ENCODE measurements around the gene CYS1. TPM values are rescaled to one million over a fixed set of nuclear protein-coding genes. Genes with fewer than 3 reads are reported as not detected.

CYS1 gene
- total and polyA plus RNA-seq, 2 of the 13 experiments (the other 11 are each of a cell fraction or from before 2014, with no cell fraction given) = 0.04 TPM; not detected in 1

GRCh38 chr2:10122500-10123280, 42.5 kb upstream of the CYS1 start, which contains the start of gene RRM2 (continued):
- peak; percentile 99 for TF ChIP-seq CSRNP2 (CRISPR knock-in tag; conservative IDR thresholded peaks at IDR 0.05; ENCODE audit: low read depth)
- no peak; the same call in 1 of the 2 replicates for TF ChIP-seq ZBTB1 (CRISPR knock-in tag; IDR thresholded peaks at IDR 0.05; ENCODE audit: borderline replicate concordance)
- TF ChIP-seq EEA1 (CRISPR knock-in tag; IDR thresholded peaks at IDR 0.05; ENCODE audit: borderline replicate concordance) = 0 out of 2 replicates have a peak, but pooled peaks have one; percentile 62
- TF ChIP-seq ZNF850 (CRISPR knock-in tag; conservative IDR thresholded peaks at IDR 0.05) = no peak
- peak; percentile 84; the same call in 1 of the 2 replicates for TF ChIP-seq RXRA (CRISPR knock-in tag; IDR thresholded peaks at IDR 0.05)
- peak; percentile 71; the same call in 1 of the 2 replicates for TF ChIP-seq BCL3 (CRISPR knock-in tag; IDR thresholded peaks at IDR 0.05)
- TF ChIP-seq DRAP1 (CRISPR knock-in tag; IDR thresholded peaks at IDR 0.05) = peak; percentile 90
- peak; percentile 56; the same call in 1 of the 2 replicates for TF ChIP-seq ZNF503 (CRISPR knock-in tag; IDR thresholded peaks at IDR 0.05)
- TF ChIP-seq BRF2 (CRISPR knock-in tag; IDR thresholded peaks at IDR 0.05) = peak; percentile 97
- peak; percentile 62; the same call in 1 of the 2 replicates for TF ChIP-seq MIER3 (CRISPR knock-in tag; IDR thresholded peaks at IDR 0.05; ENCODE audit: borderline replicate concordance)
- no peak for TF ChIP-seq ZNF619 (CRISPR knock-in tag; IDR thresholded peaks at IDR 0.05)
- TF ChIP-seq HNRNPH1 (optimal IDR thresholded peaks at IDR 0.05; ENCODE audit: low read depth, low read length) = no peak
- no peak for TF ChIP-seq CHD4 (IDR thresholded peaks at IDR 0.05; ENCODE audit: borderline replicate concordance, low read length)
- peak; percentile 100 for TF ChIP-seq TFDP2 (CRISPR knock-in tag; IDR thresholded peaks at IDR 0.05)
- TF ChIP-seq TCF12 (IDR thresholded peaks at IDR 0.05) = no peak
- TF ChIP-seq TCF12 (CRISPR knock-in tag; IDR thresholded peaks at IDR 0.05) = peak; percentile 20; the same call in 1 of the 2 replicates
- no peak for TF ChIP-seq ZNF660 (CRISPR knock-in tag; IDR thresholded peaks at IDR 0.05; ENCODE audit: borderline replicate concordance, low read depth)
- peak; percentile 91; the same call in 1 of the 2 replicates for TF ChIP-seq ZNF773 (CRISPR knock-in tag; IDR thresholded peaks at IDR 0.05; ENCODE audit: borderline replicate concordance)
- TF ChIP-seq ARNTL (CRISPR knock-in tag; IDR thresholded peaks at IDR 0.05) = no peak
- TF ChIP-seq FLYWCH1 (CRISPR knock-in tag; IDR thresholded peaks at IDR 0.05) = peak; percentile 92; the same call in 1 of the 2 replicates
- TF ChIP-seq STAG1 (CRISPR knock-in tag; IDR thresholded peaks at IDR 0.05) = no peak

Measured in HepG2 (cell line).